ENCODE results near the gene SRGAP3.

GRCh38 chr3:9204253-9204992 lies 45.0 kb downstream of the SRGAP3 start:
- TF ChIP-seq CTCF (IDR thresholded peaks at IDR 0.05) (no peak), POLR2A (IDR thresholded peaks at IDR 0.05) (no peak)

Measured in body of pancreas (tissue), 4 donors.